NCI-H2029 treated with DMSO at 0.1 percent for 48 hours (cell line): Measurements from ENCODE around the gene CHD5.
"Not testable (repeated sequence)": the region's sequence is repeated elsewhere in the genome, so short reads cannot be mapped to it uniquely, and the experiment has no call there.

Source experiments
- DNase-seq: peaks from one replicate; lab custom pipeline; 2025; lab: John Stamatoyannopoulos, UW

The CHD5 gene

DNA sequence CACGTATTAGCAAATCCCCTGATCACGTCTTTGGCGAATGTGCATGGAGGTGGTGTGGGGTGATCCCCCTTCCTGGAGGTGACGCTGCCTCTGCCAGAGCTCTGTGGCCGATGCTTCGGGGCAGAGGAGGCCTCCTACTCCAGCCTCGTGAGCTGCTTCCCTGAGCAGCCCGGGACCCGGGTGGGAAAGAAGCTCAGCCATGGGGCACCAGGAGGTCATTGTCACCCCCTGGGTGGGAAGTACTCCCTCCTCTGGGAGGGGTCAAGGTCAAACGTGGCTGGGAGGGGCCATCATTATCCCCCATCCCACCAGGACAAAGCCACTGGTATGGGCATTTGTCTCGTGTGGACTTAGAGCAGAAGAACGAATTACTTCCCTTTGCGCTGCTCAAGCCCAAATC is 93.8 kb downstream of the CHD5 start:
- no peak for DNase-seq

DNA sequence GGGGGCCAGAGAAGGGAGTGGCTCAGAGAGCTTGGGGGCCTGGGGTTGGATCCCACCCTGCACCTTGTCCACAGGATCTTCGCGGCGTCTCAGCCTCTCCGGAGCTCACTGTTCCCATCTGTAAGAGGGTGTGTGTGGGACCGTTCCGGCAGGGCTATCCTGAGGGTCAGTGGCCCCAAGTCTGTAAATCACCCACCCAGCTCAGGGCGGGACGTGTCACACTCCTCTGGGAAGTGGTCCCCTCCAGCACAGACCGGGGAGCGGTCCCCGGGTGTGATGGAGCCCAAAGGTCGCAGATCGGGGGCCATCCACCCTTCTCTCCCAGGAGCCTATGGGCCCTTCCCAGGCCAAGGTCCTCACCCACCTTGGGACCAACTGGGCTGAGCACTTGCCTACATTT is 94.5 kb downstream of the CHD5 start:
- no peak for DNase-seq

DNA sequence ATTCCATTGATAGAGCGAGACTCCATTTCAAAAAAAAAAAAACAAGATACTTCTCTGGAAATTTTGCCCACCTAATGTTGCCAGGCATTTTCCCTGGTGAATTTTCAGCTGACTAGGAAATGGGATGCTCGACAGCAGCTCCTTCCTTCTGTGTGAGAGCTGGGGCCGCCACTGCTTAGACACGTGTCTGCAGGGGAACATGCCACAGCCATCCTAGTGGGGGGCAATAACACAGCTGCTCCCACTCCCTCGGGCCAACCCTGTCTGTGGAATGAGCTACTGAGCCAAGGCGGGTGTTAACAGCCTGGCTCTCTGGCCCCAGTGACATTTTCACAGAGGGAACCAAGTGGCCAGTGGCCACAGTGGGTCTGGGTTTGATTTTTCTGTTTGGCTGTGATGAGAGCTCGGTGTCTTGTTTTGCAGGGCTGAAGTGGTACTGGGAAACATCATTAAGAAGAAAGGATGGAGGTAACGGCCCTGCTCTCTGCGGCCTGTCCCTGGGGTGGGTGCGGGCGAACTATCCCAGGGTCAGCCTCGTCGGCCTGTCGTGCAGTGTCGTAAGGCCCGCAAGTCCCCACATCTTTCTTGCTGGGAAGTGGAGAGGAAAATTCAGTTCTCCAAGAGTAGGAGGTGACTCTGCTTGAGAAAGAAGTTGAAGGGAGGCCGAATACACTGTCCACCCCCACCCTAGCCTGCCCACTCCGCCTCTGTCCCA is 95.2 kb downstream of the CHD5 start:
- no peak for DNase-seq

DNA sequence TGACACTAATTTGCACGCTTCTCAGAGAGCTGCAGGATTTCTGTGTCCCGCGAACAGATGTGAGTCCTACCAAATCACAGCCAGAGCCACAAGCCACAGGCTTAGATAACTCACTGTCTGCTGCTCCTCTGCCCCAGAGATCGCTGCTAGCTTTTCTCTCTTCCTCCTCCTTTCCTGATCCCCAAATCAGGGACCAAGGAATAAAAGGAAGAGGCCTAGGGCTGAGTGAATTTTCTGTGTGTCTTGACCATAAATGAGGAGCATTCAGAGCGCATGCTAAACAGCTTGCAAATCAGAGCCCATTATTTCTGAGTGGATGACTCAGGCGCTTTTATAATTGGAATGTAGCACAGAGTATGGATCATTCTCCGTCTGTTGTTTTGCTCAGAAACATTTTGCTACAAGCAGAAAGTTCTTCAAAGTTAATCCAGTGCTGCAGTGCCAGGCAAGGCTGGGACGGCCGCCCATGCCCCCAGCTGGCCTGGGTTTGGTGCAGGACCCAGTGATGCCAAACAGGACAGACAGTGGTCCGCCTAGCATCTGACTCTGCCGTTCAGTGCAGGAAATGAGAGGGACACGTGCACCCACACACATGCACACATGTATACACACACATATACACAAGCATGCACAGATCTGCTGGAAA is 96.2 kb downstream of the CHD5 start:
- no peak for DNase-seq

- no peak for DNase-seq
Measured at GRCh38 chr1:6083385-6083784, 96.7 kb downstream of the CHD5 start.

DNA sequence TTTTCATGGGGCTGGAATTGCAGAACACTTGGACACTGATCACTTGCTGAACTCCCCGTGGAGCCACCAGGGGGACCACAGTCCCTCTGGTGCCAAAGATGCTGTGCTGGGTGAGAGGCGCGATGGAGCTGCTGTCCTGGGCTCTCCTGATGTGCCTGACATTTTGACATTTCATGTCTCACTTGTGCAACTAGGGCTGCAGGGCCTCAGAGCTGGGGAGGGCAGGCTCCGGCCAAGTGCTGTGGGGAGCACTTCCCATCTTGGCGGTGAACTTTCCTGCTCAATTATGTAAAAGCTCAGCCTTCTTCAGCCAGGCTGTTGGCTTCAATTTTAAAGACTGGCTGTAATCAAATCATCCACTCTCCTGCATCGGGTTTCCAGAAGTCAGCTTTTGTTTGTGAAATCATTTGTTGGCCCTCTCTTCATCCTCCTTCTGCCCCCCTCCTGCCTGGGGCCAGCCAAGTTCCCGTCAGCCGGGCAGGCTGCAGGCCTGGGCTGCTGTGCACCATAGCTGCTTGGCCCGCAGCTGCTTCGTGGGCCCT is 97.6 kb downstream of the CHD5 start:
- no peak for DNase-seq

GRCh38 chr1:6081901-6082300 is 98.2 kb downstream of the CHD5 start:
- no peak for DNase-seq

DNA sequence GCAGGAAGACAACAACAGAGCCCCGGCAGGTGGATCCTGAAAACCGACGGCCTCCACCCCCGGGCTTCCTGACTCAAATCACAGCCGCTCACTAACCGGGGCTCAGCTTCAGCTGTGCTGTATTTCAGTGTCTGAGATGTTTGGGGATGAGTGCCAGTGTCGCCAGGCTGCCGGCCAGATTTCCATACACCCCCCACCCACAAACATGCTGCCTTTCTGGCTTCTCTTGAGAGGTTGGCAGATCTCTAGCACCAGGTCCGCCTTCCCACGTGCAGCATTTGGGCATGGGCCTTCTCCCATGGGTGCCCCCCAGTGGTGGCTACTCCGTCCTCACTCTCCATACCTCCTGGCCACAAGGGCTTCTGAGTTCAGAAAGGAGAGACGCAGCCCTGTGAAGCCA is 99.7 kb downstream of the CHD5 start:
- DNase-seq = no peak

GRCh38 chr1:6077919-6078318 is 102.2 kb downstream of the CHD5 start:
- no peak for DNase-seq

DNA sequence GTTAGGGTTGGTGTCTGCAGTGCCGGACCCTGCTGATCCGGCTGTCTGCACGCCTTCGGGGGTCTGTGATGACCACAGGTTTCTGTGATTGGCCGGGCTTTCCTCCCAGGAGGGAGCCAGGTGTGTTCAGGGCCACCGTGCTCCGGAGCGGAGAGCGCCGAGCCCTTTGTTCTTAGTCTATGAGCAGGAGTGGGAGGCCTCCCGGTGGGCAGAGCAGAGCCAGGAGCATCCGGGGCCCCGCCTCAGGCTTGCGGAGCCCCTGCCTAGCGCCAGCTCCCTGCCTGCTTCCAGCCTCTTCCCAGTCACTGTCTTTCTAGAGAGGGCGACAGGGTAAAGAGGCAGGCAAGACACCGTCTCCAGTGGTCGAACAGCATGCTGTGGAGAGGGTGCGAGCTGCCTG is 102.6 kb downstream of the CHD5 start:
- no peak for DNase-seq

- not testable (repeated sequence) for DNase-seq
Measured at GRCh38 chr1:6077061-6077460, 103.1 kb downstream of the CHD5 start.

GRCh38 chr1:6075748-6076147 is 104.4 kb downstream of the CHD5 start:
- DNase-seq = no peak

- no peak for DNase-seq
Measured at GRCh38 chr1:6074192-6074901, 105.8 kb downstream of the CHD5 start.

- DNase-seq = no peak
Measured at GRCh38 chr1:6073480-6074053, 106.6 kb downstream of the CHD5 start.

DNA sequence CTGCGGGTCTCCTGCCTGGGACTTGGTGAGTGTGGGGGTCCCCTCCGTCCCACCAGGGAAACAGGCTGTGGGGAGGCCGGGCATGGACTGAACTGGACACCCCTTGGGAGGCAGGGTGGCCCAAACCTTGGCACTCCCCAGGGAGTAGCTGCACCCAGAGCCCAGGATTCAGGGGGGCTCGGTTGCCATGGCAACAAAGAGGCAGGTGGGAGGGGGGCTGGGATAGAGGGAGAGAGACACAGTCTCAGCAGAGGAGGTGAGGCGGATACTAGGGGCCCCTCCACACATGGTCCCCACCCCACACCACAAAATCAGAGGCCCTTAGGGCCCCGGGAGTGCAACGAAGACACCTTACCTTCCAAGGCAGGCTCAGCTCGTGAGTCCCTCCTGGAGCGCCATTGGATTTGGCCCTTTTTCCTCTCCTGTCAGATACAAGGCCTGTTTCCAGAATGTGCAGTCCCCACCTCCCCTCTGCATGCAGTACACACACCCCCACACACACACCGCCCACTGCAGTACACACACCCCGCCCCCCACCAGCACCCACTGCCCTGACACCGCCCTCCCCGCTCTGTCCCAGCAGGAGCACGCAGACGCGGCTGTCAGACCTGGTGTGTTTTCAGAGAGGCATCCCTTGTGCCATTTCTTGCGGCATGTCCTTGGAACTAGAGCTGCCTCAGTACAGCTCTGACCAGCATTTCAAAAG is 107.2 kb downstream of the CHD5 start:
- DNase-seq = no peak

DNA sequence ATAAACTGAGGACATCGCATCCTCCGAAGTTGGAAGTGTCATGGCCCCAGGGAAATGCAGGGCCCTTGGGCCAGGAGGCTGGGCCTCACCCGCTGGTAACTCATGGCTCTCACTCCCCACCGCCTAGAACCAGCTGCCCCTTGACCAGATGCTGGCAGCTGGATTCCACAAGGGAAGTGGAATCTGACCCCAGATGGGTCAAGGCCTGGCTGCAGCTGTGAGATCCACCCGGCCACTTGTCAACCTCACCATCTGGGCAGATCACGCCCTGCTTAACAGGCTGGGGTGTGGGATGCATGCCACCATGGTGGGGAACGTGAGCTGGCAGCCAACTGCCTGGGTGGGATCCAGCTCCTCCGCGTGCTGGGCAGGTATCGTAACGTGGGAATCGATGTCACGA is 108.9 kb downstream of the CHD5 start:
- no peak for DNase-seq

GRCh38 chr1:6070450-6070974 is 109.6 kb downstream of the CHD5 start:
- DNase-seq = no peak

DNA sequence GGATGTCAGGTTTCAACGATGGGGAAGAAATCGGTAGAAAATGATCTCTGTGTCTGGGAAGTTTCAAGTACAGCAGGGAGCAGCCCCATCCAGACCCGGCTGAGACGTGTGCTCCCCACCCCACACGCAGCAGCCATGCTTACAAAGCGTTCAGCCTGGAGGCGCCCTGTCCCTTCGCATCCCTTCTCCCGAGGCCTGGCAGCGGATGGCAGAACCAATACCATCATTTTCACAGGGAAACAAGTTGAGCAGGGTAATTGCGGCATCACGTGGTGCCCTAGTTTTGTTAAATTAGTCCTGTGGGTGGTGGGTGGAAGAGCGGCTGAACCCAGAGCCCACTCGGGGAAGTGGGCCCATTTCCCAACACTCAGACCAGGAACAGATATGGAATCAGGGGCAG is 110.5 kb downstream of the CHD5 start:
- no peak for DNase-seq

GRCh38 chr1:6068932-6069331 is 111.2 kb downstream of the CHD5 start:
- DNase-seq = no peak

GRCh38 chr1:6068073-6068472 is 112.0 kb downstream of the CHD5 start:
- no peak for DNase-seq

DNA sequence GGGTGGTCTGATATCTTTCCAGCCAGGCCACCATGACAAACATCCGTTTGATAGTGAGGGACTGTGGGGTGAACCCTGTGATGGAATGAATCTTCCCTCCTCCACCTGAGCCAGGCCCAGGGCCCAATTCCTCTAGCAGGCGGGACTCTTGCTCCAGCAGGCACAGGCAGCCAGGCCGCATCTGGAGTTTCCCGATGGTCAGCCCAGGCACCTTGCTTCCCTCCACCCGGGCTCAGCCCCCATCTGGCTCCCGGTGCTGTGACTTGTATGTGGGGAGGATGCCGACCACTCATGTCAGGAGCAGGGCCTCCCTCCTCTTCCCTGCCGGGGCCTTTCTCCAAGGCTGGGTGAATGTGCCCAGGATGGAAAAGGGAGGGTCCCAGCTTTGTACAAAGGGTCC is 113.4 kb downstream of the CHD5 start:
- DNase-seq = no peak
